H1 (cell line): Measurements from ENCODE around the gene MMADHC. TPM values are rescaled to one million over a fixed set of nuclear protein-coding genes. Genes with fewer than 3 reads are reported as not detected.

ENCODE experiments used
- CTCF ChIA-PET: fragments of 300-600 bp; sonication (Branson Sonifier 250); formaldehyde crosslinking; loops from one replicate; lab custom pipeline; 2021; ENCODE audit not compliant: partially characterized antibody; lab: Charles Lee
- POLR2A ChIA-PET: fragments of 300-600 bp; sonication (Branson Sonifier 250); formaldehyde crosslinking; loops from one replicate; lab custom pipeline; 2021; ENCODE audit warnings: inconsistent platforms; ENCODE audit not compliant: partially characterized antibody; lab: Charles Lee
- DNase-seq, 2 experiments: peaks; one replicate each; pipeline versions ENCODE4 v3.0.0 to v3.0.0-alpha.2; 2010 to 2022; ENCODE audit warnings: low spot score in 2 of 2, low read depth in 1 of 2, mixed read lengths in 1 of 2
- FAIRE-seq: peaks from 2 replicates; lab custom pipeline; 2011; peaks lifted over from hg19 to GRCh38; lab: Jason Lieb, UNC
- H2AFZ ChIP-seq: 2 replicates; pipeline ENCODE4 v1.8.1; 2012; ENCODE audit warnings: low read length, inconsistent platforms
- H2AK5ac ChIP-seq: 2 replicates; pipeline ENCODE4 v1.6.1; 2013; ENCODE audit warnings: low read depth, low read length
- H2BK120ac ChIP-seq: replicated peaks from 2 replicates; pipeline ENCODE3; 2013; ENCODE audit warnings: low read depth, low read length, inconsistent platforms
- H2BK12ac ChIP-seq: 2 replicates; pipeline ENCODE4 v1.6.1; 2013; ENCODE audit warnings: low read depth, low read length
- H2BK15ac ChIP-seq: 2 replicates; pipeline ENCODE4 v1.6.1; 2013; ENCODE audit warnings: low read length
- H2BK20ac ChIP-seq: 2 replicates; pipeline ENCODE4 v1.6.1; 2013; ENCODE audit warnings: low read length
- H2BK5ac ChIP-seq: 2 replicates; pipeline ENCODE4 v1.6.1; 2013; ENCODE audit warnings: low read depth, low read length
- H3K14ac ChIP-seq: 2 replicates; pipeline ENCODE4 v1.6.1; 2013; ENCODE audit warnings: inconsistent platforms; ENCODE audit not compliant: insufficient read length
- H3K18ac ChIP-seq: 2 replicates; pipeline ENCODE4 v1.6.1; 2013; ENCODE audit warnings: low read length; ENCODE audit errors: extremely low read depth
- H3K23ac ChIP-seq: 2 replicates; pipeline ENCODE4 v1.6.1; 2013; ENCODE audit warnings: inconsistent platforms; ENCODE audit not compliant: insufficient read length
- H3K23me2 ChIP-seq: 2 replicates; pipeline ENCODE4 v1.6.1; 2013; ENCODE audit warnings: low read depth, low read length
- H3K27ac ChIP-seq: 2 replicates; pipeline ENCODE4 v1.6.1; 2011; ENCODE audit warnings: low read depth, low read length, inconsistent platforms
- H3K27me3 ChIP-seq, 4 experiments: replicated peaks in 1 of 4; 1 replicate in 1 of 4; 2 replicates in 3 of 4; pipeline versions ENCODE4 v1.6.1 to v1.8.1; 2011 to 2013; ENCODE audit warnings: low read length in 3 of 4, mild to moderate bottlenecking in 3 of 4, inconsistent platforms in 2 of 4, mixed read lengths in 2 of 4, moderate library complexity in 1 of 4; ENCODE audit not compliant: control insufficient read depth in 3 of 4, insufficient read depth in 3 of 4; ENCODE audit errors: extremely low read depth in 1 of 4
- H3K36me3 ChIP-seq, 4 experiments: 2 replicates each; pipeline versions ENCODE4 v1.6.1 to v1.8.1; 2011 to 2013; ENCODE audit warnings: mild to moderate bottlenecking in 4 of 4, low read length in 3 of 4, moderate library complexity in 2 of 4, control low read depth in 1 of 4, inconsistent platforms in 1 of 4; ENCODE audit not compliant: insufficient read depth in 4 of 4, control insufficient read depth in 2 of 4
- H3K4ac ChIP-seq: replicated peaks from 2 replicates; pipeline ENCODE3; 2013; ENCODE audit warnings: low read length, low read depth, mixed read lengths, inconsistent platforms; ENCODE audit not compliant: insufficient read length
- H3K4me1 ChIP-seq, 4 experiments: replicated peaks in 1 of 4; 1 replicate in 1 of 4; 2 replicates in 3 of 4; pipeline versions ENCODE4 v1.6.1 to v1.8.1; 2011 to 2013; ENCODE audit warnings: low read length in 3 of 4, inconsistent platforms in 2 of 4, mixed read lengths in 1 of 4; ENCODE audit not compliant: insufficient read depth in 4 of 4, control insufficient read depth in 3 of 4
- H3K4me2 ChIP-seq, 2 experiments: 2 replicates each; pipeline versions ENCODE4 v1.6.1 to v1.8.1; 2011 to 2013; ENCODE audit warnings: low read depth in 2 of 2, low read length in 2 of 2, control low read depth in 1 of 2, inconsistent platforms in 1 of 2, mild to moderate bottlenecking in 1 of 2; ENCODE audit not compliant: insufficient read depth in 1 of 2
- H3K4me3 ChIP-seq, 4 experiments: fragments of 200-600, 300-600 bp in 1 of 4; sonication (generic), shearing (Covaris generic), sonication (Bioruptor Twin) in 1 of 4; 2 replicates each; pipeline versions ENCODE4 v1.5.1 to v1.8.1; 2011 to 2016; ENCODE audit warnings: low read length in 4 of 4, low read depth in 3 of 4, control low read depth in 2 of 4, inconsistent platforms in 2 of 4, mild to moderate bottlenecking in 2 of 4, mixed read lengths in 1 of 4, moderate library complexity in 1 of 4; ENCODE audit not compliant: insufficient read depth in 2 of 4; ENCODE audit errors: extremely low read depth in 1 of 4
- H3K56ac ChIP-seq: replicated peaks from 2 replicates; pipeline ENCODE3; 2013; ENCODE audit warnings: low read depth, mild to moderate bottlenecking, mixed read lengths, low read length, inconsistent platforms; ENCODE audit not compliant: insufficient read length
- H3K79me1 ChIP-seq: 2 replicates; pipeline ENCODE4 v1.6.1; 2013; ENCODE audit warnings: low read depth, low read length, control low read depth
- H3K79me2 ChIP-seq, 2 experiments: 2 replicates each; pipeline versions ENCODE4 v1.6.1 to v1.8.1; 2012 to 2013; ENCODE audit warnings: low read length in 2 of 2, mild to moderate bottlenecking in 2 of 2, inconsistent platforms in 1 of 2; ENCODE audit not compliant: insufficient read depth in 2 of 2, control insufficient read depth in 1 of 2
- H3K9ac ChIP-seq, 4 experiments: replicated peaks in 1 of 4; 1 replicate in 1 of 4; 2 replicates in 3 of 4; pipeline versions ENCODE4 v1.6.1 to v1.8.1; 2011 to 2013; ENCODE audit warnings: low read depth in 3 of 4, low read length in 3 of 4, control low read depth in 2 of 4, mild to moderate bottlenecking in 2 of 4, moderate library complexity in 2 of 4, inconsistent platforms in 1 of 4; ENCODE audit errors: extremely low read depth in 1 of 4
- H3K9me3 ChIP-seq, 2 experiments: 2 replicates each; pipeline versions ENCODE4 v1.6.1 to v1.8.1; 2012 to 2013; ENCODE audit warnings: mild to moderate bottlenecking in 2 of 2, moderate library complexity in 2 of 2, control low read depth in 1 of 2, inconsistent platforms in 1 of 2, low read depth in 1 of 2, low read length in 1 of 2, mixed read lengths in 1 of 2; ENCODE audit not compliant: insufficient read depth in 2 of 2
- H4K20me1 ChIP-seq, 2 experiments: replicated peaks in 1 of 2; 2 replicates each; pipeline versions ENCODE3 to v1.8.1; 2011 to 2013; ENCODE audit warnings: inconsistent platforms in 2 of 2, low read length in 2 of 2, mild to moderate bottlenecking in 1 of 2; ENCODE audit not compliant: insufficient read depth in 2 of 2, control insufficient read depth in 1 of 2
- H4K5ac ChIP-seq: 2 replicates; pipeline ENCODE4 v1.6.1; 2013; ENCODE audit warnings: low read length, low read depth, mixed read lengths, inconsistent platforms; ENCODE audit not compliant: insufficient read length
- H4K8ac ChIP-seq: 2 replicates; pipeline ENCODE4 v1.8.0; 2013; ENCODE audit warnings: mild to moderate bottlenecking, moderate library complexity, low read length, inconsistent platforms; ENCODE audit not compliant: insufficient read depth; ENCODE audit errors: extremely low read depth
- H4K91ac ChIP-seq: replicated peaks from 2 replicates; pipeline ENCODE3; 2013; ENCODE audit warnings: low read length, mixed read lengths, inconsistent platforms; ENCODE audit not compliant: insufficient read length
- ATF2 ChIP-seq: IDR thresholded peaks from 2 replicates; pipeline ENCODE4 v1.6.1; 2012; ENCODE audit warnings: low read length, inconsistent platforms
- EZH2 ChIP-seq: fragments of 200-600 bp; sonication (generic); IDR thresholded peaks from 2 replicates; pipeline ENCODE4 v1.7.1; 2012; ENCODE audit warnings: low read depth, mild to moderate bottlenecking, moderate library complexity, low read length, inconsistent platforms; ENCODE audit not compliant: severe bottlenecking
- GTF2F1 ChIP-seq: IDR thresholded peaks from 2 replicates; pipeline ENCODE4 v1.6.1; 2012; ENCODE audit warnings: low read depth, low read length, improper control_type of control experiment, borderline replicate concordance
- HDAC2 ChIP-seq, 2 experiments: fragments of 300-600 bp in 1 of 2; sonication (generic) in 1 of 2; IDR thresholded peaks; 2 replicates each; pipeline ENCODE4 v1.6.1; 2011 to 2012; ENCODE audit warnings: low read depth in 2 of 2, low read length in 2 of 2, mild to moderate bottlenecking in 2 of 2, moderate library complexity in 2 of 2, borderline replicate concordance in 1 of 2, inconsistent platforms in 1 of 2
- JUND ChIP-seq: IDR thresholded peaks from 2 replicates; pipeline ENCODE4 v1.6.1; 2011; ENCODE audit warnings: mild to moderate bottlenecking, improper control_type of control experiment, low read length
- KDM4A ChIP-seq: IDR thresholded peaks from one replicate; pipeline ENCODE4 v1.7.1; 2012; ENCODE audit warnings: low read depth, mild to moderate bottlenecking, moderate library complexity, low read length, inconsistent platforms; ENCODE audit not compliant: severe bottlenecking
- NRF1 ChIP-seq: IDR thresholded peaks from 2 replicates; pipeline ENCODE4 v1.6.1; 2011; ENCODE audit warnings: mild to moderate bottlenecking, low read depth, low read length, improper control_type of control experiment
- POLR2A ChIP-seq, 2 experiments: IDR thresholded peaks; 1 replicate in 1 of 2; 2 replicates in 1 of 2; pipeline ENCODE4 v1.6.1; 2011; ENCODE audit warnings: low read depth in 2 of 2, low read length in 2 of 2, mild to moderate bottlenecking in 2 of 2; ENCODE audit errors: control extremely low read depth in 1 of 2
- RFX5 ChIP-seq: IDR thresholded peaks from 2 replicates; pipeline ENCODE4 v1.6.1; 2011; ENCODE audit warnings: low read depth, low read length, improper control_type of control experiment, borderline replicate concordance
- RXRA ChIP-seq: IDR thresholded peaks from 2 replicates; pipeline ENCODE4 v1.6.1; 2011; ENCODE audit warnings: low read depth, mild to moderate bottlenecking, low read length, moderate library complexity; ENCODE audit not compliant: insufficient read depth
- SAP30 ChIP-seq: fragments of 300-600 bp; sonication (generic); IDR thresholded peaks from 2 replicates; pipeline ENCODE4 v1.7.1; 2012; ENCODE audit warnings: low read length, moderate library complexity, mild to moderate bottlenecking, inconsistent platforms; ENCODE audit not compliant: insufficient read depth, insufficient replicate concordance
- SRF ChIP-seq: IDR thresholded peaks from 2 replicates; pipeline ENCODE4 v1.6.1; 2011; ENCODE audit warnings: mild to moderate bottlenecking, low read depth, low read length, moderate library complexity
- WGBS, 2 experiments: shearing (Covaris generic) in 1 of 2; methylation state at CpG; one replicate each; pipeline versions ENCODE4 v1.1.6 to v1.1.7; 2013 to 2015; ENCODE audit warnings: low lambda C conversion rate in 2 of 2, mixed read lengths in 2 of 2, inconsistent platforms in 1 of 2, low coverage in 1 of 2, missing lambda C conversion rate in 1 of 2; ENCODE audit not compliant: insufficient replicate concordance in 2 of 2, insufficient coverage in 1 of 2, insufficient read length in 1 of 2; ENCODE audit errors: extremely low coverage in 1 of 2, missing lambda C conversion rate in 1 of 2; 5-methylcytosine and 5-hydroxymethylcytosine counted together
- polyA plus RNA-seq, 7 experiments: library from polyadenylated mRNA; depleted of rRNA in 3 of 7; stranded (reverse) in 5 of 7; unstranded in 2 of 7; fragments of >200 nt in 5 of 7; fragments of 200-250 nt in 2 of 7; gene quantifications; 1 replicate in 5 of 7; 2 replicates in 1 of 7; 4 replicates in 1 of 7; pipeline versions ENCODE4 v1.2.1 to v1.2.3, GENCODE V29; 2011 to 2013; ENCODE audit warnings: missing spikeins in 2 of 7, mixed read lengths in 2 of 7
- total RNA-seq: library from RNA; stranded (reverse); fragmentation: NEBNext Ultra II Directional; extraction: Animal tissue kit (Norgen Biotek cat#: 25700); gene quantifications from 2 replicates; pipeline ENCODE4 v1.2.1, GENCODE V29; 2021

The MMADHC gene
- total and polyA plus RNA-seq, 2 of the 8 experiments (the other 6 are each of a cell fraction or from before 2014, with no cell fraction given) = 61.1 to 130 TPM

- Histone ChIP-seq H2BK5ac (no peak overlapping the region), H2BK120ac (no peak overlapping the region), H3K23ac (no peak overlapping the region), H3K23me2 (no peaks in the 10 kb centered on the region; the same call in 1 of the 2 replicates), H4K91ac (no peak overlapping the region), H2AFZ (no peak overlapping the region), H4K5ac (no peak overlapping the region), H4K20me1 (no peaks in the 10 kb centered on the region), H3K9ac (no peak overlapping the region), H4K8ac (no peak overlapping the region), H2BK12ac (no peak overlapping the region), H3K9me3 (0 out of 4 replicates have a peak, but pooled peaks cover 0 to 4% of the 10 kb centered on the region in 2 experiments), H3K36me3 (no peaks in the 10 kb centered on the region), H3K4me2 (no peak overlapping the region), H2BK20ac (no peak overlapping the region), H3K27ac (no peak overlapping the region), H3K4me3 (no peak overlapping the region), H2BK15ac (no peak overlapping the region), H3K56ac (no peak overlapping the region), H3K27me3 (no peaks in the 10 kb centered on the region), H3K4me1 (no peaks in the 10 kb centered on the region; a peak in 2 of 7 replicates), H3K79me1 (no peaks in the 10 kb centered on the region), H3K18ac (no peak overlapping the region), H3K14ac (no peak overlapping the region), H3K4ac (no peak overlapping the region), H3K79me2 (no peaks in the 10 kb centered on the region), H2AK5ac (no peak overlapping the region)
- POLR2A ChIA-PET = no interaction called here
- 97% methylated on average over 8 of the region's 9 CpGs; no CpG with 5 or more reads in 1 of the 2 experiments for WGBS, 2 experiments
- CTCF ChIA-PET = interaction anchor here (0.6 kb wide), 1 partner anchor 207 kb away, joined by 3 read pairs; no protein-coding TSS in a partner anchor
- no peak for FAIRE-seq
- no peak for DNase-seq
- TF ChIP-seq HDAC2 (IDR thresholded peaks at IDR 0.05; ENCODE audit: borderline replicate concordance in 1 of 2, low read depth in 2 of 2, low read length in 2 of 2) = no peak
- no peak for TF ChIP-seq SAP30
- TF ChIP-seq GTF2F1 = no peak
- TF ChIP-seq POLR2A (IDR thresholded peaks at IDR 0.05; ENCODE audit: control extremely low read depth in 1 of 2, low read depth in 2 of 2, low read length in 2 of 2) = no peak
- no peak for TF ChIP-seq EZH2
- TF ChIP-seq ATF2 = no peak
- TF ChIP-seq KDM4A = no peak
- no peak for TF ChIP-seq RFX5
- no peak for TF ChIP-seq RXRA
- TF ChIP-seq JUND = no peak
- TF ChIP-seq NRF1 = no peak
- TF ChIP-seq SRF = no peak
Observed at GRCh38 chr2:149525323-149525722, 62.3 kb downstream of the MMADHC start.
